ENCODE results near the gene PIEZO2. TPM values are rescaled to one million over a fixed set of nuclear protein-coding genes. Genes with fewer than 3 reads are reported as not detected.

The PIEZO2 gene
- total and polyA plus RNA-seq, 2 donors (not counting 1 experiment from before 2014, with no cell fraction given) = not detected

- no peaks in the 10 kb centered on the region for H3K4me1 ChIP-seq (ENCODE audit: control insufficient read depth in 2 of 2, insufficient read depth in 2 of 2, low read length in 2 of 2)
- intact Hi-C loops (cut with micrococcal nuclease) = no loop called here
- H3K27ac ChIP-seq (ENCODE audit: low read length in 2 of 2) = no peak overlapping the region
- no peak overlapping the region for H3K4me3 ChIP-seq (ENCODE audit: control extremely low read depth in 1 of 5, extremely low read depth in 1 of 5, insufficient read depth in 1 of 5, low read depth in 2 of 5, low read length in 4 of 5)
- H3K9me3 ChIP-seq (ENCODE audit: control extremely low read depth in 1 of 3, control insufficient read depth in 2 of 3, insufficient read depth in 1 of 3, low read length in 2 of 3) = peaks cover 0 to 3% (median 2%) of the 10 kb centered on the region in 3 donors
- H3K9ac ChIP-seq (ENCODE audit: low read length) = no peak overlapping the region
- CTCF ChIA-PET = no interaction called here
- no peak for ATAC-seq (ENCODE audit: low read depth)
- Mint-ChIP-seq H3K4me1 (no peaks in the 10 kb centered on the region), H3K27me3 (no peaks in the 10 kb centered on the region), H3K9me3 (ENCODE audit: insufficient read depth) (peaks cover 2% of the 10 kb centered on the region), H3K4me3 (no peak overlapping the region), H3K27ac (no peak overlapping the region)
- H4K20me1 ChIP-seq (ENCODE audit: control insufficient read depth, insufficient read depth, low read length, poor library complexity, severe bottlenecking) = no peaks in the 10 kb centered on the region
- TF ChIP-seq CTCF (IDR thresholded peaks at IDR 0.05) = no peak
- TF ChIP-seq EZH2 (IDR thresholded peaks at IDR 0.05; ENCODE audit: borderline replicate concordance, insufficient read depth, low read depth, low read length, poor library complexity, severe bottlenecking) = no peak
- DNase-seq = no peak
- no peaks in the 10 kb centered on the region for H3K79me2 ChIP-seq (ENCODE audit: control insufficient read depth, insufficient read depth, low read length)
- H3K4me2 ChIP-seq (replicated peaks; ENCODE audit: low read depth, low read length, poor library complexity, severe bottlenecking) = no peak overlapping the region
- no peaks in the 10 kb centered on the region for H3K27me3 ChIP-seq (replicated peaks in 1 of 4; ENCODE audit: control extremely low read depth in 1 of 4, control insufficient read depth in 3 of 4, insufficient read depth in 4 of 4, low read length in 3 of 4)
- H3K36me3 ChIP-seq (replicated peaks in 1 of 2; ENCODE audit: control extremely low read depth in 1 of 2, control insufficient read depth in 1 of 2, extremely low read depth in 1 of 2, insufficient read depth in 2 of 2, low read length in 1 of 2) = no peaks in the 10 kb centered on the region
- no peak overlapping the region for H2AFZ ChIP-seq (ENCODE audit: insufficient read depth, low read depth, low read length, poor library complexity, severe bottlenecking)
- POLR2A ChIA-PET = no interaction called here
These were observed 172.3 kb downstream of the PIEZO2 start for GRCh38 chr18:10977042-10977441.

GRCh38 chr18:10973567-10974203 is 175.7 kb downstream of the PIEZO2 start:
- no peaks in the 10 kb centered on the region for H3K4me1 Mint-ChIP-seq

More at GRCh38 chr18:10973567-10974203, 175.7 kb downstream of the PIEZO2 start:
- Mint-ChIP-seq H3K27ac (no peak overlapping the region), H3K9me3 (ENCODE audit: insufficient read depth) (no peaks in the 10 kb centered on the region), H3K27me3 (no peaks in the 10 kb centered on the region), H3K4me3 (no peak overlapping the region)
- H3K4me3 ChIP-seq (ENCODE audit: control extremely low read depth in 1 of 5, extremely low read depth in 1 of 5, insufficient read depth in 1 of 5, low read depth in 2 of 5, low read length in 4 of 5) = no peak overlapping the region
- no peaks in the 10 kb centered on the region for H3K4me1 ChIP-seq (ENCODE audit: control insufficient read depth in 2 of 2, insufficient read depth in 2 of 2, low read length in 2 of 2)
- no peaks in the 10 kb centered on the region for H4K20me1 ChIP-seq (ENCODE audit: control insufficient read depth, insufficient read depth, low read length, poor library complexity, severe bottlenecking)
- DNase-seq (no peak), ATAC-seq (ENCODE audit: low read depth) (no peak)
- CTCF ChIA-PET = no interaction called here
- no peaks in the 10 kb centered on the region for H3K79me2 ChIP-seq (ENCODE audit: control insufficient read depth, insufficient read depth, low read length)
- intact Hi-C loops (cut with micrococcal nuclease) = no loop called here
- peaks cover 0 to 2% (median 0%) of the 10 kb centered on the region in 3 donors for H3K9me3 ChIP-seq (ENCODE audit: control extremely low read depth in 1 of 3, control insufficient read depth in 2 of 3, insufficient read depth in 1 of 3, low read length in 2 of 3)
- no peak overlapping the region for H2AFZ ChIP-seq (ENCODE audit: insufficient read depth, low read depth, low read length, poor library complexity, severe bottlenecking)
- 78% methylated on average over 8 of the region's 10 CpGs for WGBS (ENCODE audit: insufficient coverage)
- TF ChIP-seq CTCF (IDR thresholded peaks at IDR 0.05) (no peak), EZH2 (IDR thresholded peaks at IDR 0.05; ENCODE audit: borderline replicate concordance, insufficient read depth, low read depth, low read length, poor library complexity, severe bottlenecking) (no peak)
- H3K9ac ChIP-seq (ENCODE audit: low read length) = no peak overlapping the region
- no peak overlapping the region for H3K27ac ChIP-seq (ENCODE audit: low read length in 2 of 2)
- no peak overlapping the region for H3K4me2 ChIP-seq (replicated peaks; ENCODE audit: low read depth, low read length, poor library complexity, severe bottlenecking)
- H3K27me3 ChIP-seq (replicated peaks in 1 of 4; ENCODE audit: control extremely low read depth in 1 of 4, control insufficient read depth in 3 of 4, insufficient read depth in 4 of 4, low read length in 3 of 4) = no peaks in the 10 kb centered on the region
- H3K36me3 ChIP-seq (replicated peaks in 1 of 2; ENCODE audit: control extremely low read depth in 1 of 2, control insufficient read depth in 1 of 2, extremely low read depth in 1 of 2, insufficient read depth in 2 of 2, low read length in 1 of 2) = no peaks in the 10 kb centered on the region
- POLR2A ChIA-PET = no interaction called here

All from B cell (primary cell).